ENCODE data around the gene PRKCI.

PRKCI gene

GRCh38 chr3:170346481-170347392 is 124.5 kb downstream of the PRKCI start:
- H3K4me3 ChIP-seq (ENCODE audit: control insufficient read depth, low read depth, low read length): no peak overlapping the region
- DNase-seq (ENCODE audit: low read depth): no peak
- TF ChIP-seq CTCF (conservative IDR thresholded peaks at IDR 0.05; ENCODE audit: control insufficient read depth, insufficient read depth, low read depth, low read length): no peak

GRCh38 chr3:170350515-170351413 is 128.5 kb downstream of the PRKCI start:
- TF ChIP-seq CTCF (conservative IDR thresholded peaks at IDR 0.05; ENCODE audit: control insufficient read depth, insufficient read depth, low read depth, low read length): no peak
- DNase-seq (ENCODE audit: low read depth): no peak
- no peak overlapping the region for H3K4me3 ChIP-seq (ENCODE audit: control insufficient read depth, low read depth, low read length)

- DNase-seq (ENCODE audit: low read depth): no peak
- H3K4me3 ChIP-seq (ENCODE audit: control insufficient read depth, low read depth, low read length): no peak overlapping the region
- no peak for TF ChIP-seq CTCF (conservative IDR thresholded peaks at IDR 0.05; ENCODE audit: control insufficient read depth, insufficient read depth, low read depth, low read length)
Measured at GRCh38 chr3:170352936-170353335, 130.7 kb downstream of the PRKCI start.

- H3K4me3 ChIP-seq (ENCODE audit: control insufficient read depth, low read depth, low read length): no peak overlapping the region
- no peak for DNase-seq (ENCODE audit: low read depth)
- no peak for TF ChIP-seq CTCF (conservative IDR thresholded peaks at IDR 0.05; ENCODE audit: control insufficient read depth, insufficient read depth, low read depth, low read length)
Measured at GRCh38 chr3:170353485-170353884, 131.3 kb downstream of the PRKCI start.

- TF ChIP-seq CTCF (conservative IDR thresholded peaks at IDR 0.05; ENCODE audit: control insufficient read depth, insufficient read depth, low read depth, low read length): no peak
- no peak for DNase-seq (ENCODE audit: low read depth)
- H3K4me3 ChIP-seq (ENCODE audit: control insufficient read depth, low read depth, low read length): no peak overlapping the region
Measured at GRCh38 chr3:170354760-170355159, 132.5 kb downstream of the PRKCI start.
